Neural progenitor cell (in vitro differentiated cells): Measurements from ENCODE around the gene RNF123.

Experiments
- EZH2 ChIP-seq: fragments of 200-600 bp; sonication (generic); IDR thresholded peaks from 2 replicates; pipeline ENCODE4 v1.6.1; 2017; ENCODE audit warnings: antibody characterized with exemption, mild to moderate bottlenecking, moderate library complexity
- EZH2phosphoT487 ChIP-seq: fragments of 200-600 bp; sonication (generic); IDR thresholded peaks from 2 replicates; pipeline ENCODE4 v1.6.1; 2017; ENCODE audit warnings: antibody characterized with exemption
- TF ChIP-seq, protein P1 (sequence below): fragments of 200-600 bp; sonication (generic); IDR thresholded peaks from 2 replicates; pipeline ENCODE4 v1.5.1; 2017; ENCODE audit warnings: antibody characterized with exemption, mild to moderate bottlenecking

DNA sequence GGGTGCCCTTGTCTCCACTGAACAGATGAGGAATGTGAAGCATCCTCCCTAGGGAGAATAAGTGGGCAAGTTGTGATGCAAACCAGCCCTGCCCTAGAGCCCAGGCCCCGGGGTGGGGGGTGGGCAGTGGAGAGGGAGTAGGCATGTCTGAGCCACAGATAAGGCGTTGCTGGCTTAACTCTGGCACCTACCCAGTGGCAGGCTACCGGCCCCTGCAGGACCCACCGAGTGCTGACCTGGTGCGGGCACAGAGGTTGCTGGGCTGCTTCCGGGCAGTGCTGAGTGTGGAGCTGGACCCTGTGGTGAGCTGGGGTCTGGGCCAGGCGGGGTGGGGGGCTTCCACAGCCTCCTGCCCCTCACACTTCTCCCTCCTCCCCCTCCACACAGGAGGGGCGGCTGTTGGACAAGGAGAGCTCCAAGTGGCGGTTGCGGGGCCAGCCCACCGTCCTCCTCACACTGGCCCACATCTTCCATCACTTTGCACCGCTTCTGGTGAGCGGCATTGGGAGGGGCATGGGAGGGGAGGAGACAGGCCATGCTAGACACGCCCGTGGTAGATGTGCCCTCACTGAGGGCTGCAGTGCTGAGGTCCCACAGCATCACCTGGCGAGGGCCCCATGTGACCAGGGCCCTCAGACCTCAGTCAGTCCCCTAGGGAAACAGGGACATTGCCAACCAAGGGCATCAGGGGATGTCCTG is 10.1 kb downstream of the RNF123 start:
- TF ChIP-seq EZH2: no peak
- TF ChIP-seq, protein P1, sequence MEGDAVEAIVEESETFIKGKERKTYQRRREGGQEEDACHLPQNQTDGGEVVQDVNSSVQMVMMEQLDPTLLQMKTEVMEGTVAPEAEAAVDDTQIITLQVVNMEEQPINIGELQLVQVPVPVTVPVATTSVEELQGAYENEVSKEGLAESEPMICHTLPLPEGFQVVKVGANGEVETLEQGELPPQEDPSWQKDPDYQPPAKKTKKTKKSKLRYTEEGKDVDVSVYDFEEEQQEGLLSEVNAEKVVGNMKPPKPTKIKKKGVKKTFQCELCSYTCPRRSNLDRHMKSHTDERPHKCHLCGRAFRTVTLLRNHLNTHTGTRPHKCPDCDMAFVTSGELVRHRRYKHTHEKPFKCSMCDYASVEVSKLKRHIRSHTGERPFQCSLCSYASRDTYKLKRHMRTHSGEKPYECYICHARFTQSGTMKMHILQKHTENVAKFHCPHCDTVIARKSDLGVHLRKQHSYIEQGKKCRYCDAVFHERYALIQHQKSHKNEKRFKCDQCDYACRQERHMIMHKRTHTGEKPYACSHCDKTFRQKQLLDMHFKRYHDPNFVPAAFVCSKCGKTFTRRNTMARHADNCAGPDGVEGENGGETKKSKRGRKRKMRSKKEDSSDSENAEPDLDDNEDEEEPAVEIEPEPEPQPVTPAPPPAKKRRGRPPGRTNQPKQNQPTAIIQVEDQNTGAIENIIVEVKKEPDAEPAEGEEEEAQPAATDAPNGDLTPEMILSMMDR: no peak
- no peak for TF ChIP-seq EZH2phosphoT487
